NCI-H345 treated with DMSO at 0.1 percent for 48 hours (cell line): Measurements from ENCODE around the gene PIP5K1B.
A peak's percentile ranks its signal among the peaks of the same experiment; 100 is the strongest.

Experiments
- DNase-seq: peaks from one replicate; lab custom pipeline; 2025; ENCODE audit not compliant: unreplicated experiment; lab: John Stamatoyannopoulos, UW

PIP5K1B gene

DNA sequence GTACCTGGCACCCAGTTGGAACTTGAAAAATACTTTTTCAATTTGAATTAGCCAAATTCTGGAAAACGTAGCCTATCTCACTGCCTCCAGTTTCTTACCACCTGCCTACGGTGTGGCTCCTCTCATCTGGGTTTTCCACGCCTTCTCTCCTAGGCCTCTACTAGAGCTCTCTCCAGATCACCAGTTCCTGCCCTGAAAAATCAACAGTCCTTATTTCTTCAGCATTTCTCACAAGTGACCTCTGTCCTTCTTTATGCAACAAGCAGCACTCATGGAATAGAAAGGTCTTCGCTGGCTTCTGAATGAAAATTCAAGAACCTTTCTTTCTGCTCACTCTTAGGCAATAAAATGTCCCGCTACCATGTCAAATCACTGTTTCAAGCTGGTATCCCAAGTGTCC, 64.8 kb downstream of the PIP5K1B start:
- DNase-seq, result no peak

DNA sequence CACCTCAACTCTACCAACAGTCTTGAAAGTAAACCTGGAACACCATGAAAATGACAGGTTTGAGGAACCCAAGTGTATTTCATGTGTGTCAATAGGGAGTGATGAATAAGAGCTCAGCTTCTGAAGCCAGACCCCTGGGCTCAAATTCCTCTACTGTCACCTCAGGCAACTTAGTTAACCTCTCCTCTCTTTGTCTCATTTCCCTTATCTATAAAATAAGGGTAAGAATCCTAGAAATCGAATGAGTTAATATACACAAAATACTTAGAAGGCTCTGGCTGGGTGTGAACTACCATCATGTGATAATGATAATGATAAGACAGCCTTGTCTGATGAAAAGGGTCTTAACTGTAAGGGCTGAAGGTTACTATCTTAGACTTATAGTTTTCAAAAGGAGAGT, 66.3 kb downstream of the PIP5K1B start:
- no peak for DNase-seq

DNA sequence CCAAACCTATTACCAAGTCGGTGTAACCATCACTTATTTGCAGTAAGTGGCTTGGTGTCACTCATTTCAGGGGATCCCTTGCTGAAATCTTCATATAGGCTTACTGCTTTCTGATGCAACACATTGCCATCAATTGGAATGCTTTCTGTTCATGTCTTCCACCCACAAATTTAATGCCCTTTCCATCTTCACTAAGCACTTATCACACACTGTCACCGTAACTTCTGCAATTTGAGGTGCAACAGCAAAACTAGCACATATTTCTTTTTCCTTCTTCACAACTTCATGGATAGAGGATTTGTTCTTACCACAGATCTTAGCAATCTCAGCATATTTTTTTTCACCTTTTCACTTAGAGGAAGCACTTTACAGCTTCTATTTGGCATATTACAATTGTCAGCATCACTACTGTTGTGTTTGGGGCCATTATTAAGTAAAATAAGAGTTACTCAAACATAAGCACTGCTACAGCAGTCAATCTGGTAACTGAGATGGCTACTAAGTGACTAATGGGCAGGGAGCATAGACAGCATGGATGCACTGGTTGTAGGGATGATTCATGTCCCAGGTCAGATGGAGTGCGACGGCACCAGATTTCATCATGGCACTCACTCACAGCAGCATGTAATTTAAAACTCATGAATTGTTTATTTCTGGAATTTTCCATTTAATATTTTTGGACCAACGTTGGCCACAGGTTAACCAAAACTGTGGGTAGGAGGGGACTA, 70.1 kb downstream of the PIP5K1B start:
- no peak for DNase-seq

DNA sequence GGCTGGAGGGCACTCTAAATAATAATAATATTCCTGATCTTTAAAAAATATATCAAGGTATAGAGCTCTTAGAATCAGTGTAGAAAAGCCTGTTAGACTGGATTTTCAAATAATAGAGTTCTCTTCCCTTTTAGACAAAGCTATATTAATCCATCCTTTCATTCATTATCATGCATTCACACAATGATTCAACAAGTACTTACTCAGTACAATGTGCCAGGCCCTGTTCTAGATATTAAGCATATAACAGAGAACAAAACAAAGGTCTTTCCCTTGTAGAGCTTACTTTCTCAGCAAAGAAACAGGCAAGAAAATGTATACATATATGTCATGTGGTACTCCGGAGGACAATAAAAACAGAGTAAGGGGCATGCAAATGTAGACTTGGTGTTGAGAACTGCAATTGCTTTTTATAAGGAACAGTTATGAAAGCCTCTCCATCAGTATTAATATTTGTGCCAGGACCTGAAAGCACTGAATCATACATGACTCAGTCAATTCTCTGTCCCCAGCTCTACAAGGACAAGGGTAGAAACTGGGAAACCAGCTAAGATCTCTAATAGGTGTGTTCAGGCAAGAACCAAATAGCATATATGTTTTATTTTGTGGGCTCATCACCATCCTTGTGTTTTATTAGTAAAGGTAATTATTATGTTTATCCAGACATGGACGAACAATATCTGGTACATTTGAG, 72.2 kb downstream of the PIP5K1B start:
- no peak for DNase-seq

DNA sequence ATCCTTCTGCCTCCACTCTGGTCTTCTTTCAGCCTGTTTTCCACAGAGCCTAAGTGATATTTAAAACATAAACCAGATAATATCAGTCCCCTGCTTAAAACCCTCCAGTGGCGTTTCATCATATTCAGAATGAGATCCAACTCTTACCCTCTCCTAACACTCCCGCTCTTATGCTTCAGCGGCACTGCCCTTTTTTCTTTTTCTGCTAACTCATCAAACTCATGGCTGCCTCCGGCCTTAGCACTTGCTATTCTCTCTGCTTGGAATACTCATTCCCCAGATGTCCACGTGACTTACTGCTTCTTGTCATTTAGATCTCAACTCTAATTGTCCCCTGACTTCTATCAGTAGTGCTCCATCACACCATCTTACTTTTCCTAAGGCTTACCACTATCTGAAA, 73.6 kb downstream of the PIP5K1B start:
- DNase-seq, result no peak

DNA sequence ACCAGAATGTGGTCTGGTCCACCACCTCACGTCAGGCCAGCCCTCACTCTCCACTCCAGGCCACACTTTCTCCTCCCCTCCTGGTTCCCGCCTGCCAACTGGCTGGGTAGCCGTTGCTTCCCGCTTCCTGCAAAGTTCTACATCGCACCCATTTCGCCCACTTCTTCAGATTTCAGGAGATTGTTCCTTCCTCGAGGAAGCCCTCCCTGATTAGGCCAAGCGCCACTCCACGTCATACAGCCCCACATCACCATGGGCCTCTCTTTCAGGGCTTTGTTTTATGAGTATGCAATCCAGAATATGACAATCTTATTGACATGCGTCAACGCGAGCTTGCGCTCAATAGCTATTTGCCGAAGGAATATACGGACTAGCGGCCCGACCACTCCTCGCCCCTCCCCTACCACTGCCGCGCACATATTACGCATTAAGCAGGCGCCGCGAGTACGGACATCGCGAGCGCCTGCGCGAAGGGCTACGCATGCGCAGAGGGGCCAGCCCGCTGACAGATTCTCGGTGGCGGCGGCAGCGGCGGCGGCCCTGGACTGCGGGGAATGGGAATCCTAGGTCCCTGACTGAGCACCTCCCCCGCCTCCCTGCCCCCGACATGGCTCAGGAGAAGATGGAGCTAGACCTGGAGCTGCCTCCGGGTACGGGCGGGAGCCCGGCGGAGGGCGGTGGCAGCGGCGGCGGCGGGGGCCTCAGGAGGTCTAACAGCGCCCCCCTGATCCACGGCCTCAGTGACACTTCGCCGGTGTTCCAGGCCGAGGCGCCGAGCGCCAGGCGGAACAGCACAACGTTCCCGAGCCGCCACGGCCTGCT, 74.7 kb downstream of the PIP5K1B start:
- DNase-seq, result peak; percentile 80

DNA sequence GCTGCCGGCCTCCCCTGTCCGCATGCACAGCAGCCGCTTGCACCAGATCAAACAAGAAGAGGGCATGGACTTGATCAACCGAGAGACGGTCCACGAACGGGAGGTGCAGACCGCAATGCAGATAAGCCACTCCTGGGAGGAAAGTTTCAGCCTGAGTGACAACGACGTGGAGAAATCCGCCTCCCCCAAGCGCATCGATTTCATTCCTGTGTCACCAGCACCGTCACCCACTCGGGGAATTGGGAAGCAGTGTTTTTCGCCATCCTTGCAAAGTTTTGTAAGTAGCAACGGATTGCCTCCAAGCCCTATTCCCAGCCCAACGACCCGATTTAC, 75.3 kb downstream of the PIP5K1B start:
- no peak for DNase-seq

DNA sequence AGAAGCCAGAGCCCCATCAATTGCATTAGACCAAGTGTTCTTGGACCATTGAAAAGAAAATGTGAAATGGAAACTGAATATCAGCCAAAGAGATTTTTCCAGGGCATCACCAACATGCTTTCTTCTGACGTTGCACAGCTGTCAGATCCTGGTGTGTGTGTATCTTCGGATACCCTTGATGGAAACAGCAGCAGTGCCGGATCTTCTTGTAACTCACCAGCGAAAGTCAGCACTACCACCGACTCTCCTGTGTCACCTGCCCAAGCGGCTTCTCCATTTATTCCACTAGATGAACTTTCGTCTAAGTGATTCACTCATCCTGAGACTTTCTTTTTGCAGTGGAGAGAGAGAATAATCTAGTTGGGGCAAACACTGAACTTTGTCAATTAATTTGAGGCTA, 75.7 kb downstream of the PIP5K1B start:
- DNase-seq, result no peak

DNA sequence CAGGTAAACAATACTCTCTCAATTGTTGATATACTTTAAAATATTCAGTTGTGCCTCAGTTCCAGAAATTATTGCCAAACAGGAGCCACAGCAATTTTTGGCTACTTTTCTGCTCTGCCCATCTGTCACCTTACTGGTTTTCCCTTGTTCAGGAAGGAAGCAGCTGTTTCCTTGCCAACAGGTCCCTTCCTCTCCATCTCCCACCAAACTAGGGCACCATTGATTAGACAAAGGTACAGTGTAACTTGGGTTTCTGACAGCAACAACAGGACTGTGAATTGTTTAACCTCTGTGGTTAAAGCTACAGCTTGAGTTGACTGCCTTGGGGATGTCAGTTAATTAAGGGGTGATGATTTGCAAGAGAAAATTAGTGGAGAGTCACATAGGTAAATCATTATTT, 76.9 kb downstream of the PIP5K1B start:
- no peak for DNase-seq

DNA sequence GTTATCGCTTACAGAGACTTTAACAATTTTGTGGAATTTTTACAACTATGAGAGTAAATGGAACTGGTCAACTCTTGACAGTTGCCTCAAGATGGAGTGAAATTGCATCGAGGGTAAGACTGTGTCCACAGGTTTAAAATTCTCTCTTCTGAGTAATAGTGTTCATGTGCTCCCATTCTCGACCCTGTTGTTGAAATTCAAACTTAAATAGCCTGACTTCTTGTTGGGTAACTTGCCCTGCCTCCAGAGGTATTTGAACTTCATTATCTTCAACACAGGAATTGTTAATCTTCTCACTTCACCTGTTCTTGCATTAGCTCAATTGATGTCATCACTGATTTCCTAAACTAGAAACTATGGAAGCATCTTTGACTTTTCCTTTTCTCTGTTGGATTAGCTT, 77.5 kb downstream of the PIP5K1B start:
- no peak for DNase-seq

DNA sequence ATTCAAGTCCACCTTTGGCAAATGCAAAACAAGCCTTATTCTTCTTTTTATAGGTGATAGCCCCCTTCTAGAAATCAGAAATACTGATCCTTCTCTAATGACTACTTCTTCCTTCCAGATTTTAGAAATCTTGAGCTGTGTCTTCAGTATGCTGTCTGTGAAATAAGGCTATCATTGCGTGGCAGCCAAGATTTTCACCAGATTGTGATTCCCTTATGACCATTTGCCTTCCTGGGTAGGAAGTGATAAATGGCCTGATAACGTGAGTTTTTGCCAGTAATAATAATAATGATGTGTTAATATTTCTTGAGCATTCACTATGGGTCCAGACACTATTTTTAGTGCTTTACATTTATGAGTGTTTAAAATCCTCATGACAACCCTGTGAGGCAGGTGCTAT, 80.9 kb downstream of the PIP5K1B start:
- DNase-seq, result no peak

DNA sequence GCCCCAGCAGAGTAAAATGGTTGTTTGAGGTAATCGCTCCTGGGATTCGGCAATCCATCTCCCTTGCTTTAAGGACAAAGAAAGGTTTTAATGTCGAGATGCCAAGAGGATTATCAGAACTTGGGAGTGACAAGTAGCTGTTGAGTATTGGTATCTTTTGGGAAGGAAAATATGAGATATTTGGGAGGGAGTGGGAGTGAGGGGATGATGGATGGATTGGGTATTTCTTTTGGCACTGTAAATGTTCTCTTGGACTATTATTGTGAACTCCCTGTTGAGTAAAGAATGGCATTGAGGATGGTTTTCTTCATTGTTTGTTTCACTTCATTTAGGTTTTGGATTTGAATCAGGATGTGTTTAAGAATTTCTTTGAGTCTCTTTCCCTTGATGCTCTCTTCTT, 86.1 kb downstream of the PIP5K1B start:
- DNase-seq, result no peak

DNA sequence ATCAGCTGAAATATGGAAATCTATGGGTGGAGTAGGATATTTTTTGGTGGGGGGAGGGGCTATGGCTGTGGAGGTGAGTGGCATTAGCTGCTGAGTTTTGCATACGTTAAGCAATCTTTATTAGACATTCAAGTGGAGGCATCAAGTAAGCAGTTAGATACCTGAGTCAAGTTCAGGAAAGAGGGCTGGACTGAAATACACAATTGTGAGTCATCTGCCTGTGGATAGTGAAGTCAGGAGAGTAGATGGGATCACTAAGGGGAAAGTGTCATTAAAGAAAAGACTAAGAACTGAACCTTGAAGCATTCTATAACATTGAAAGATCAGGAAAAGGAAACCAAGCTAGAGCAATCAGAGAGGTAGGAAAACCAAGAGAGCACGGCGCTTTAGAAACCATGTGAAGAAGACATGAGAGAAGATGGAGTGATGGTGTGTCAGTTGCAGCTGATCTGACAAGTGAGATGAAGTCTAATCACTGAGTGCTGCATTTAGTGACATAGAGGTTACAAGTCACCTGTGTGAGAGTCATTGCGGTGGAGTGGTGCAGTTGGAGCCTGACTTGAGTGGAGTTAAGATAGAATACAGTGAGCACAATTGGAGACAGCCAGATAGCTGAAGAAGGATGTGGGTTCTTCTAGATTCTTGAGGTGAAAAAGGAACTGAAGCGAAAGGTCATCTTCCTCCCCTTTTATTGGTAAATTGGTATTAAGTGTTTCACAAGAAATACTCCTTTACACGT, 88.7 kb downstream of the PIP5K1B start:
- no peak for DNase-seq

DNA sequence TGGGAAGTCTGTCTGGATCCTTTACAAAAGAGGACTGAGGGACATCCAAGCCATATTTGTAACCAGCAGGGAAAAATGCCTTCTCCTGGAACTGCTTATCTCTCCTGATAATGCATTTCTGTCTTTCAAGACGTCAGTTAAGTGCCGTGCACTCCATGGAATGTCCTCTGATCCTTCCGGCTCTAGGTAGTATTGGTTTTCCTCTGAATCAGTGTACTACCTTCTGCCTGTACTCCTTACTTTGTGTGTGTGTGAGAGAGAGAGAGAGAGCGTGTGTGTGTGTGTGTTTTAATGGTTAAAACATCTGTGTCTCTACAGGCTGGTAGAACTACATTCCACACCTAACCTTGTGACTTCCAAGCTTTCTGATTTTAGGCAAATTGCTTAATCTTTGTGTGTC, 89.9 kb downstream of the PIP5K1B start:
- no peak for DNase-seq

DNA sequence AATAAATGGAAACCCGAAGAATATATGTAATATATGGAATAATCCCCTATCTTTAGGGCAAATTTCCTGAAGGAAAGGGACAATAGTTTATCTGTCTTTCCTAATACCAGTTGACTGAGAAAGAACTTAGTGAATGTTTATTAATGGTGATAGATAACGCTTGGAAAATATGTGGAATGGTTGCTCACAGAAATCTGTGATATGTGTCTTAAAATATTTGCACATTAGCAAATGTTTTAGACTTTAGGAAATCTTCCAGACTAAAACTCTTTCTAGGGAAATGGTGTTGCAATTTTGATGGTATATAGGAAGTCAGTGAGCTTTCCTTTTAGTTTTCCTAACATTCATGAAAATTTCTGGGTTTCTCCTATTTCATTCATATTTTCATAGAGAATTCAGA, 90.4 kb downstream of the PIP5K1B start:
- DNase-seq, result no peak

DNA sequence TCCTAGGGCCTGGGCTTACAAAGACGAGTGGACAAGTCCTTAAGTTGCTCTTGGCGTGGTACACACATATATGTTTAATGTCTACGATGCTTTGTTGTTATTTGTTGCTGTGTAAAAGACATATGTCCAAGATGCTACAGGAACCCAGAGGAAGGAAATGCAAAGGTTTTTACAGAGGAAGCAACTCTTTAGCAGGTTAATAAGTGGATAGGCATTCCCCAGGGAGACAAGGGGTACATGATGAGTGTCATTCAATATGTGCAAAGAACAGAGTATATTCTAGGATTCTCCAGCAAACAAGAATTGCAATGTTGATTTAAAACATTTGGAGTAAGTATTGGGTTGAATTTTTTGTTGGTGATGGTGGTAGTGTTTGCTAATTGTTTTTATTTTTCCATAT, 92.1 kb downstream of the PIP5K1B start:
- no peak for DNase-seq

DNA sequence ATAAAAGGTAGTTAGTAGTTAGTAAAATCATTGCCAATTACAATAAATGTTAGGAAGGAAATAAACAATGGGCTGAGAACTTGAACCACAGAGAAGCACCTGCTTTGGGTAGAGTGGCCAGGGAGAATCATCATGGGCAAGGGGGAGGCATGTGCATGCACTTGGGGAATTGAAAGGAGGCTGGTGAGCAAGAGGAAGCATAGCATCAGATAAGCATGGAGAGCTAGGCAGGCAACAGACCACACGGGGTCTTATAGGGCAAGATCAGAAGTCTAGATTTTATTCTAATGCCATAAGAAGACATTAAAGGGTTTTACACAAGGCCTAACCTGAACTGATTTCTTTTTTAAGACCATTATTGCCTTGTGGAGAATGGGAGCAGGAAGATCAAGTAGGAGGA, 93.4 kb downstream of the PIP5K1B start:
- DNase-seq, result no peak

DNA sequence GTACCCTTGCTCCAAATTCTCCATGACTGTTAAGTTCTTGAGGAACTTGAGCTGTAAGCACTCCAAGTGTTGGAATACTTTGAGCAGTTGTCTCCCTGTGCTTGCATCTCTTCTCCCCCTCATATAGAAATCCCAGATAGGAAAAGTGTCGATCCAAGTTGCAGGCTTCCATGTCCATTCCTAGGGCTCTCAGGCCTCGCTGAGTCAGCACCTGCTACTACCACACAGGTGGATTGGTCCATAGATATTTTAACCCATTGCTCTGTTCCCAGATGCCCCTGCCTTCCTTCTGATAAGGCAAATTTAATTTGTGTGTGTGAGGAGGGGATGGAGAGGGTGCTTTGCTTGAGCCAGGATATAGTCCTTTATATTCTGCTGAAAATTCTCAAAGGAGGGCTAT, 95.8 kb downstream of the PIP5K1B start:
- no peak for DNase-seq

DNA sequence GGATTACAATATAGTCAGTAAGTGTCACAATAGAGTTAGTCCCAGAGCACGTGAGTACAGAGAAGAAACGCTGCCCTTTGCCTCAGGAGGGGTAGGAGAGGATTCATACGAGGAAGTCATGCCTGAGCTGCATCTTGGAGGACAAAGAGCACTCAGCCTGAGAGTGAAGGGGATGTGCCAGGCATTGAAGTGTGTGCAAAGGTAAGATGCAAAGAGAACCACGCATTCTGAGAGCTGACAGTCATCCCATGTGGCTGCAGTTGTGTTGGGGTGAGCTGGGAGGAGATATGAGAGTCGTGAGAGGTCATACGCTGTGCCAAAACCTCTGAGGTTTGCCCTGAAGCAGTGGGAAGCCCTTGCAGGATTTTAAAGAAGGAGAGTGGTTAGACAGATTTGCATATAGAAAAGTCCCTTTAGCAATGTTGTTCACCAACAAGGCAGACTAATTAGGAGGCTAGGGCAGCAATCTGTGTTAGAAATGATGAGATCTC, 97.5 kb downstream of the PIP5K1B start:
- no peak for DNase-seq

DNA sequence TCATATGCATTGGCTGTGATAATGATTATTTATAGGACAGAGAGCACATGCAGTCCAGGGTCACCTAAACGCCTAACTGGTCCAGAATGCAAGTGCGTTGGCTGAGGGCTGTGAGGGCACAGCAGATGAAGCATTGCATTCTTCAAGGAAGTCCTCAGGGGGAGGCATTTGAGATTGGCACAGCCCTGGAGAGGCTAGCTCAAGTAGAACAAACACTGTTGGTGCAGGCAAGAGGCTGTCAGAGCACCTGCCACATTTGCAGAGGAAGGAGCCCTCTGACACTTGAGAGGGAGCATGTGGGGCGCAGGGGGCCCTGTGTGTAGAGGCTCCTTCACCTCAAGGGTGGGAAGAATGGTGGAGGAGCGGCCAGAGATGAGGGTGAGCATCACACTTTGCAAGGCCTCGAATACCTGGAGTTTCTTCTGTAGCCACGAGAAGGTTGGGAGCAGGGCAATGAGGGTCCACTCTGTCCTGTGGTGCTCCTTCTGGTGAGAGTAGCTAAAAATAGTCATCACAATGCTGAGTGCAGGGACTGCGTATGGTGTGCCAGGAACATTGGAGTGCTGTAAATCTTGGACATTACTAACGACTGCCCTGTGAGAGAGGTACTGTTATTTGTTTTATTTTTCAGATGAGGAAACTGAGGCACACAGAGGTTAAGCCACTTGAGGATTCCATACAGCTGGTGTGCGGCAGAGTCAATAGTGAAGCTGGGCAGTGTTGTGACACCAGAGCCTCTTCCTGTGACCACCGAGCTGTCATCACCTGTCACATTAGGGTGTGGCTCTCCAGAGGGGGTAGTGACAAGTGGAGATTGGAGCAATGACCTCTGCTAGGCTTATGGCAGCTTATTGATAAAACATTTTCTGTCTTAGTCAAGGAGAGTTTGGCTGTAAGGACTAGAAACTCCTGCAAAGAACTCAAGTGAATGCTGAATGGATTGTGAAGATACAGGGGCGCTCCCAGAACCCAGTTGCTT, 100.2 kb downstream of the PIP5K1B start:
- no peak for DNase-seq
